GM23338 (cell line): ENCODE results near the gene KLHL17. TPM values are rescaled to one million over a fixed set of nuclear protein-coding genes. Genes with fewer than 3 reads are reported as not detected.

Experiments
- ATAC-seq: fragments of 200-7000 bp; cut with Tn5 transposase; 3 replicates; pipeline ENCODE4 v1.9.1; 2020
- DNase-seq: peaks from one replicate; pipeline ENCODE4 v3.0.0-alpha.2; 2015; ENCODE audit warnings: low spot score
- H2AFZ ChIP-seq: fragments of 200-600 bp; sonication (generic); 2 replicates; pipeline ENCODE4 v1.8.0; 2016; ENCODE audit warnings: antibody characterized with exemption, mild to moderate bottlenecking, moderate library complexity
- H3F3A ChIP-seq: fragments of 200-600 bp; sonication (generic); replicated peaks from 2 replicates; pipeline ENCODE4 v1.8.0; 2017; ENCODE audit warnings: antibody characterized with exemption, mixed run types, low read depth
- H3K27ac ChIP-seq: fragments of 200-600 bp; sonication (generic); 2 replicates; pipeline ENCODE4 v1.6.1; 2016; ENCODE audit warnings: low read depth
- H3K27me3 ChIP-seq: fragments of 200-600 bp; sonication (generic); 2 replicates; pipeline ENCODE4 v1.8.0; 2016; ENCODE audit warnings: mild to moderate bottlenecking, mixed run types, moderate library complexity; ENCODE audit not compliant: insufficient read depth
- H3K36me3 ChIP-seq: fragments of 200-600 bp; sonication (generic); 2 replicates; pipeline ENCODE4 v1.8.0; 2016; ENCODE audit warnings: mild to moderate bottlenecking; ENCODE audit not compliant: insufficient read depth
- H3K4me1 ChIP-seq: fragments of 200-600 bp; sonication (generic); 2 replicates; pipeline ENCODE4 v1.8.0; 2016; ENCODE audit warnings: mild to moderate bottlenecking, moderate library complexity; ENCODE audit not compliant: insufficient read depth
- H3K4me2 ChIP-seq: fragments of 200-600 bp; sonication (generic); 2 replicates; pipeline ENCODE4 v1.7.1; 2017; ENCODE audit warnings: mixed run types
- H3K4me3 ChIP-seq: fragments of 200-600 bp; sonication (generic); 2 replicates; pipeline ENCODE4 v1.6.1; 2016; ENCODE audit warnings: mixed run types
- H3K79me2 ChIP-seq: fragments of 200-600 bp; sonication (generic); replicated peaks from 2 replicates; pipeline ENCODE4 v1.8.0; 2017; ENCODE audit warnings: mild to moderate bottlenecking; ENCODE audit not compliant: insufficient read depth
- H3K9me2 ChIP-seq: fragments of 200-600 bp; sonication (generic); 2 replicates; pipeline ENCODE4 v1.8.0; 2017; ENCODE audit not compliant: insufficient read depth
- H4K20me1 ChIP-seq: fragments of 200-600 bp; sonication (generic); replicated peaks from 2 replicates; pipeline ENCODE4 v1.8.0; 2017; ENCODE audit warnings: mild to moderate bottlenecking; ENCODE audit not compliant: insufficient read depth
- H3K27ac Mint-ChIP-seq: 2 replicates; pipeline ENCODE4 v1.8.0; 2020; ENCODE audit warnings: inconsistent platforms, mild to moderate bottlenecking, moderate library complexity, mixed read lengths
- H3K27me3 Mint-ChIP-seq: 3 replicates; pipeline ENCODE4 v1.8.0; 2022; ENCODE audit warnings: low read depth, mild to moderate bottlenecking, moderate library complexity, mixed read lengths, inconsistent platforms; ENCODE audit not compliant: insufficient read depth, poor library complexity
- H3K36me3 Mint-ChIP-seq: 3 replicates; pipeline ENCODE4 v1.8.0; 2021; ENCODE audit warnings: low read depth, mild to moderate bottlenecking, inconsistent platforms, moderate library complexity, mixed read lengths
- H3K4me1 Mint-ChIP-seq: 3 replicates; pipeline ENCODE4 v1.8.0; 2020; ENCODE audit warnings: mild to moderate bottlenecking, inconsistent platforms, mixed read lengths
- H3K4me3 Mint-ChIP-seq: 3 replicates; pipeline ENCODE4 v1.8.0; 2021; ENCODE audit warnings: moderate library complexity, mild to moderate bottlenecking, inconsistent platforms, mixed read lengths
- H3K9me3 Mint-ChIP-seq: 3 replicates; pipeline ENCODE4 v1.8.0; 2020; ENCODE audit warnings: moderate library complexity, mild to moderate bottlenecking, inconsistent platforms, mixed read lengths
- CREB1 ChIP-seq: fragments of 250-450 bp; sonication (Bioruptor Pico); IDR thresholded peaks from 2 replicates; pipeline ENCODE4 v1.5.0; 2020; ENCODE audit warnings: low read depth, mild to moderate bottlenecking, moderate library complexity
- CTCF ChIP-seq, 2 experiments: fragments of 200-600 bp in 1 of 2; sonication (generic) in 1 of 2; conservative IDR thresholded peaks; 2 replicates each; pipeline versions ENCODE4 v1.5.1 to v1.6.1; 2016 to 2017; ENCODE audit warnings: antibody characterized with exemption in 2 of 2, low read depth in 2 of 2, mild to moderate bottlenecking in 2 of 2, moderate library complexity in 1 of 2
- EZH2phosphoT487 ChIP-seq: fragments of 200-600 bp; sonication (generic); IDR thresholded peaks from one replicate; pipeline ENCODE4 v1.8.1; 2018; ENCODE audit warnings: antibody characterized with exemption; ENCODE audit not compliant: unreplicated experiment
- JUNB ChIP-seq: IDR thresholded peaks from one replicate; pipeline ENCODE4 v1.6.1; 2016; ENCODE audit warnings: antibody characterized with exemption; ENCODE audit not compliant: unreplicated experiment
- POLR2AphosphoS5 ChIP-seq: IDR thresholded peaks from 2 replicates; pipeline ENCODE4 v1.6.1; 2016; ENCODE audit warnings: antibody characterized with exemption, low read depth
- ZNF114 ChIP-seq: fragments of 250-450 bp; sonication (Bioruptor Pico); IDR thresholded peaks from 2 replicates; pipeline ENCODE4 v1.5.0; 2020; ENCODE audit warnings: mild to moderate bottlenecking, moderate library complexity
- polyA plus RNA-seq: library from polyadenylated mRNA; unstranded; fragments of >200 nt; fragmentation: Nextera tagmentation; extraction: Ambion mirVana; gene quantifications from 2 replicates; pipeline ENCODE4 v1.2.1, GENCODE V29; 2016
- total RNA-seq: library from RNA; depleted of rRNA; stranded (reverse); fragments of >200 nt; shearing (Covaris generic); gene quantifications from 2 replicates; pipeline ENCODE4 v1.2.3, GENCODE V29; 2014
- TF ChIP-seq, protein P1 (sequence below): IDR thresholded peaks from one replicate; pipeline ENCODE4 v1.6.1; 2018; ENCODE audit warnings: antibody characterized with exemption; ENCODE audit not compliant: unreplicated experiment
- TF ChIP-seq, protein P2 (sequence below): fragments of 250-450 bp; sonication (Bioruptor Pico); IDR thresholded peaks from 2 replicates; pipeline ENCODE4 v1.5.0; 2020; ENCODE audit warnings: mild to moderate bottlenecking, moderate library complexity

The KLHL17 gene
- total and polyA plus RNA-seq, 2 experiments from 2014 or later, result 16.5 to 37.1 TPM

DNA sequence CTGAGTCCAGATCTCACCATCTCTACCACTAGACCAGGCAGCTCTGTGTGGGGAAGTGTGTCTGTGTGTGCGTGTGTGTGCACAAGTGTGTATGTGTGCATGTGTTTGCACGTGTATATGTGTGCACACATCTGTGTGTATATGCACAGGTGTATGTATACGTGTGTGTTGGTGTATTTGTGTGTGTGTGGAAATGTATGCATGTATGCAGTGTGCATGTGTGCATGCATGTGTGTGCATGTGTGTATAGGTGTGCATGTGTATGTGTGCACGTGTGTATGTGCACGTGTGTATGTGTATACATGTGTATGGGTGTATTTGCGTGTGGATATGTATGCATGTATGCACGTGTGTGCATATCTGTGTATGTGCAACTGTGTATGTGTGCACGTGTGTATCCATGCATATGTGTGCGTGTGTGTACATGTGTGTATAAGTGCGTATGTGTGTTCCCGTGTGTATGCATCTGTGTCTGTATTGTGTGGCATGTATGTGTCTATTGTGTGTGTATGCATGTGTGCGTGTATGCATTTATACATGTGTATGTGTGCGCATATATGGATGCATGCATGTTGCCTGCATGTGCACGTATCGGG, 9.0 kb downstream of the KLHL17 start:
- Histone ChIP-seq H2AFZ (no peak overlapping the region), H4K20me1 (0 out of 2 replicates have a peak, but pooled peaks cover 2% of the 10 kb centered on the region), H3K4me2 (no peak overlapping the region), H3K9me2 (no peaks in the 10 kb centered on the region), H3K36me3 (no peaks in the 10 kb centered on the region), H3K79me2 (no peaks in the 10 kb centered on the region), H3K27ac (no peak overlapping the region), H3K27me3 (peaks cover 40% of the 10 kb centered on the region), H3K4me1 (no peaks in the 10 kb centered on the region; the same call in 1 of the 2 replicates), H3F3A (peaks cover 7% of the 10 kb centered on the region), H3K4me3 (no peak overlapping the region)
- Mint-ChIP-seq H3K36me3 (peaks cover 2% of the 10 kb centered on the region; the same call in 1 of the 3 replicates), H3K9me3 (no peaks in the 10 kb centered on the region), H3K27ac (no peak overlapping the region), H3K27me3 (peaks cover 41% of the 10 kb centered on the region), H3K4me3 (no peak overlapping the region; the same call in 2 of the 3 replicates), H3K4me1 (no peaks in the 10 kb centered on the region; the same call in 2 of the 3 replicates)
- ATAC-seq (no peak), DNase-seq (no peak)
- TF ChIP-seq CREB1 (CRISPR knock-in tag), result no peak
- TF ChIP-seq ZNF114 (CRISPR knock-in tag), result no peak
- no peak for TF ChIP-seq JUNB
- TF ChIP-seq EZH2phosphoT487, result no peak
- TF ChIP-seq, protein P1, sequence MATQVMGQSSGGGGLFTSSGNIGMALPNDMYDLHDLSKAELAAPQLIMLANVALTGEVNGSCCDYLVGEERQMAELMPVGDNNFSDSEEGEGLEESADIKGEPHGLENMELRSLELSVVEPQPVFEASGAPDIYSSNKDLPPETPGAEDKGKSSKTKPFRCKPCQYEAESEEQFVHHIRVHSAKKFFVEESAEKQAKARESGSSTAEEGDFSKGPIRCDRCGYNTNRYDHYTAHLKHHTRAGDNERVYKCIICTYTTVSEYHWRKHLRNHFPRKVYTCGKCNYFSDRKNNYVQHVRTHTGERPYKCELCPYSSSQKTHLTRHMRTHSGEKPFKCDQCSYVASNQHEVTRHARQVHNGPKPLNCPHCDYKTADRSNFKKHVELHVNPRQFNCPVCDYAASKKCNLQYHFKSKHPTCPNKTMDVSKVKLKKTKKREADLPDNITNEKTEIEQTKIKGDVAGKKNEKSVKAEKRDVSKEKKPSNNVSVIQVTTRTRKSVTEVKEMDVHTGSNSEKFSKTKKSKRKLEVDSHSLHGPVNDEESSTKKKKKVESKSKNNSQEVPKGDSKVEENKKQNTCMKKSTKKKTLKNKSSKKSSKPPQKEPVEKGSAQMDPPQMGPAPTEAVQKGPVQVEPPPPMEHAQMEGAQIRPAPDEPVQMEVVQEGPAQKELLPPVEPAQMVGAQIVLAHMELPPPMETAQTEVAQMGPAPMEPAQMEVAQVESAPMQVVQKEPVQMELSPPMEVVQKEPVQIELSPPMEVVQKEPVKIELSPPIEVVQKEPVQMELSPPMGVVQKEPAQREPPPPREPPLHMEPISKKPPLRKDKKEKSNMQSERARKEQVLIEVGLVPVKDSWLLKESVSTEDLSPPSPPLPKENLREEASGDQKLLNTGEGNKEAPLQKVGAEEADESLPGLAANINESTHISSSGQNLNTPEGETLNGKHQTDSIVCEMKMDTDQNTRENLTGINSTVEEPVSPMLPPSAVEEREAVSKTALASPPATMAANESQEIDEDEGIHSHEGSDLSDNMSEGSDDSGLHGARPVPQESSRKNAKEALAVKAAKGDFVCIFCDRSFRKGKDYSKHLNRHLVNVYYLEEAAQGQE, result no peak
- no peak for TF ChIP-seq POLR2AphosphoS5
- TF ChIP-seq, protein P2, sequence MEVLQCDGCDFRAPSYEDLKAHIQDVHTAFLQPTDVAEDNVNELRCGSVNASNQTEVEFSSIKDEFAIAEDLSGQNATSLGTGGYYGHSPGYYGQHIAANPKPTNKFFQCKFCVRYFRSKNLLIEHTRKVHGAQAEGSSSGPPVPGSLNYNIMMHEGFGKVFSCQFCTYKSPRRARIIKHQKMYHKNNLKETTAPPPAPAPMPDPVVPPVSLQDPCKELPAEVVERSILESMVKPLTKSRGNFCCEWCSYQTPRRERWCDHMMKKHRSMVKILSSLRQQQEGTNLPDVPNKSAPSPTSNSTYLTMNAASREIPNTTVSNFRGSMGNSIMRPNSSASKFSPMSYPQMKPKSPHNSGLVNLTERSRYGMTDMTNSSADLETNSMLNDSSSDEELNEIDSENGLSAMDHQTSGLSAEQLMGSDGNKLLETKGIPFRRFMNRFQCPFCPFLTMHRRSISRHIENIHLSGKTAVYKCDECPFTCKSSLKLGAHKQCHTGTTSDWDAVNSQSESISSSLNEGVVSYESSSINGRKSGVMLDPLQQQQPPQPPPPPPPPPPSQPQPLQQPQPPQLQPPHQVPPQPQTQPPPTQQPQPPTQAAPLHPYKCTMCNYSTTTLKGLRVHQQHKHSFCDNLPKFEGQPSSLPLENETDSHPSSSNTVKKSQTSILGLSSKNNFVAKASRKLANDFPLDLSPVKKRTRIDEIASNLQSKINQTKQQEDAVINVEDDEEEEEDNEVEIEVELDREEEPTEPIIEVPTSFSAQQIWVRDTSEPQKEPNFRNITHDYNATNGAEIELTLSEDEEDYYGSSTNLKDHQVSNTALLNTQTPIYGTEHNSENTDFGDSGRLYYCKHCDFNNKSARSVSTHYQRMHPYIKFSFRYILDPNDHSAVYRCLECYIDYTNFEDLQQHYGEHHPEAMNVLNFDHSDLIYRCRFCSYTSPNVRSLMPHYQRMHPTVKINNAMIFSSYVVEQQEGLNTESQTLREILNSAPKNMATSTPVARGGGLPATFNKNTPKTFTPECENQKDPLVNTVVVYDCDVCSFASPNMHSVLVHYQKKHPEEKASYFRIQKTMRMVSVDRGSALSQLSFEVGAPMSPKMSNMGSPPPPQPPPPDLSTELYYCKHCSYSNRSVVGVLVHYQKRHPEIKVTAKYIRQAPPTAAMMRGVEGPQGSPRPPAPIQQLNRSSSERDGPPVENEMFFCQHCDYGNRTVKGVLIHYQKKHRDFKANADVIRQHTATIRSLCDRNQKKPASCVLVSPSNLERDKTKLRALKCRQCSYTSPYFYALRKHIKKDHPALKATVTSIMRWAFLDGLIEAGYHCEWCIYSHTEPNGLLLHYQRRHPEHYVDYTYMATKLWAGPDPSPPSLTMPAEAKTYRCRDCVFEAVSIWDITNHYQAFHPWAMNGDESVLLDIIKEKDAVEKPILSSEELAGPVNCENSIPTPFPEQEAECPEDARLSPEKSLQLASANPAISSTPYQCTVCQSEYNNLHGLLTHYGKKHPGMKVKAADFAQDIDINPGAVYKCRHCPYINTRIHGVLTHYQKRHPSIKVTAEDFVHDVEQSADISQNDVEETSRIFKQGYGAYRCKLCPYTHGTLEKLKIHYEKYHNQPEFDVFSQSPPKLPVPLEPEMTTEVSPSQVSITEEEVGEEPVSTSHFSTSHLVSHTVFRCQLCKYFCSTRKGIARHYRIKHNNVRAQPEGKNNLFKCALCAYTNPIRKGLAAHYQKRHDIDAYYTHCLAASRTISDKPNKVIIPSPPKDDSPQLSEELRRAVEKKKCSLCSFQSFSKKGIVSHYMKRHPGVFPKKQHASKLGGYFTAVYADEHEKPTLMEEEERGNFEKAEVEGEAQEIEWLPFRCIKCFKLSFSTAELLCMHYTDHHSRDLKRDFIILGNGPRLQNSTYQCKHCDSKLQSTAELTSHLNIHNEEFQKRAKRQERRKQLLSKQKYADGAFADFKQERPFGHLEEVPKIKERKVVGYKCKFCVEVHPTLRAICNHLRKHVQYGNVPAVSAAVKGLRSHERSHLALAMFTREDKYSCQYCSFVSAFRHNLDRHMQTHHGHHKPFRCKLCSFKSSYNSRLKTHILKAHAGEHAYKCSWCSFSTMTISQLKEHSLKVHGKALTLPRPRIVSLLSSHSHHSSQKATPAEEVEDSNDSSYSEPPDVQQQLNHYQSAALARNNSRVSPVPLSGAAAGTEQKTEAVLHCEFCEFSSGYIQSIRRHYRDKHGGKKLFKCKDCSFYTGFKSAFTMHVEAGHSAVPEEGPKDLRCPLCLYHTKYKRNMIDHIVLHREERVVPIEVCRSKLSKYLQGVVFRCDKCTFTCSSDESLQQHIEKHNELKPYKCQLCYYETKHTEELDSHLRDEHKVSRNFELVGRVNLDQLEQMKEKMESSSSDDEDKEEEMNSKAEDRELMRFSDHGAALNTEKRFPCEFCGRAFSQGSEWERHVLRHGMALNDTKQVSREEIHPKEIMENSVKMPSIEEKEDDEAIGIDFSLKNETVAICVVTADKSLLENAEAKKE, result no peak
- no peak for TF ChIP-seq CTCF (conservative IDR thresholded peaks at IDR 0.05; ENCODE audit: low read depth in 2 of 2)
